Stimulated activated CD4-positive, alpha-beta T cell treated with anti-CD3 and anti-CD28 coated beads, TNF-alpha, amount 100 ng/mL, for 1 hour (primary cell): ENCODE measurements around the gene CYB561.

Experiments used
- DNase-seq, 3 donors: peaks; one replicate each; pipeline ENCODE4 v3.0.0-alpha.2; 2020; ENCODE audit warnings: low read depth in 3 of 3, low spot score in 1 of 3

CYB561 gene

DNA sequence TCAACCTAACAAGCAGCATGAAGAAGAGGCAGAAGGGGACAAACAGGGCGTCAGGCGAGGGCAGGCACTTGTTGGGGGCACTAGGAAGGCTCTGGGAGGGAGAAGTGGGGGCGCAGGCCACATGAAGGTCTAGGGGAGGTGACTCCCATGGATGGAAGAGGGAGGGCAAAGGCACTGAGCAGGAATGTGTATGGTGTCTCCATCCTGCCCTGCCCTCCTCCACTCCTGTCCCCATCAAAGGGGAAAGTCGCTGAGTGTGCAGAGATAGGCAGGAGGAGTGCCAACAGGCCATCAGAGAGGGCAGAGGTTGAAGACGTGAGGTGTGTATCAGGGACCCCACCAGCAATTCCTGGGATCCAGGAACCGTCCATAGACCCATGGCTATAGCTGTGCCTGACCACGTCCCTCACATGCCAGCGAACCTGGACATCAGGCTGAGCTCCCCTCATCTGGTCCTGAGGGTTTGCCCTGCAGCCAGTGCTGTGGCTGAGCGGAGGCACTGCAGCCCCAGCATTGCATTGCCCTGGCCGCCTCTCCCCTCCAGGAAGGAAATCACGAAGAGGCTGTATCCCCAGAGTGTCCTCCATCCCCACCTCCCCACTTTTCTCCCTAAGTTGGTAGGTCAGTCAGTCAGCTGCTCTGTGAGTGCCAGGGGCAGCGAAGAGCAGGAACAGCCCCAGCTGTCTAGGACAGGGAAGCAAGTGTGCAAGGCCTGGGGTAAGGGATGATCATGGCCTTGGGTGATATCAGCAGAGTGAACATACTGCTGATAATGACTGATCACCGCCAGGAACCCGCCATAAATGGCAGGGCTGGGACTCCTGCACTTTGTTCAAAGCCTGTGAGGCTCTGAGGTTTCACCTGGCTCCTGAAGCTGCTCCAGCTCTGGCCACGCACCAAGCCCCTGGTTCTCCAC, 6.2 kb upstream of the CYB561 start:
- no peak for DNase-seq

DNA sequence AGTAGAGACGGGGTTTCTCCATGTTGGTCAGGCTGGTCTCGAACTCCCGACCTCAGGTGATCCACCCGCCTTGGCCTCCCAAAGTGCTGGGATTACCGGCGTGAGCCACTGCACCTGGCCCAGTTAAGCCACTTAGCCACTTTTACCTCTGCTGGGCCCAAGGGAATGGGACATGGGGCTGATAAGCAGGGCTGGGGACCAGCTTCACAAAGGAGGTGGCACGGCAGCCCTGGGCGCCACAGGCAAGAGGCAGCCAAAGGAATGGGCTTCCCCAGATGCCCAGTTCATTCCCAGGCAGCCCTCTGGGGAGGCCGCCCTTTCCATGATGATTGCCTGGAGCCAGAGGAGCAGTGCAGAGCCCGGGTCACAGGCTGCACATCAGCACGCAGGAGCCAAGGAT, 5.0 kb upstream of the CYB561 start:
- DNase-seq, result no peak

DNA sequence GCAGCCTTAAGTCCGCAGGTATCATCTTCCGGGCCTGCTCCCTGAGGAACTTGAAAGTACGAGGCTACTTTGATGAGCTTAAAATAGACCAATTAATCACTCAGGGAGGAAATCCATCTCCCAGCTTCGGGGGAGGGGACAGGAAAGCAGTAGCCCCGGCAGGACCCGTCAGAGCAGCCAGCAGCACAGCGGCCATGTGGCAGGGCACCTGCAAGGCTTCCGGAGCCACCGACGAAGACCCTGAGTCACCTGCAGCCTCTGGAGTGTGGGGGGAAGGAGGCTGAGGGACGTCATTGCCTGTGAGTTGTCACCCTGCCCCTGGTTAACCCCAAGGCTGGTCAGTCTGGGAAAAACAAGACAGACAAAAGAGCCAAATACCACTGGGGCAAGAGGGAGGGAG, 4.4 kb upstream of the CYB561 start:
- no peak for DNase-seq

DNA sequence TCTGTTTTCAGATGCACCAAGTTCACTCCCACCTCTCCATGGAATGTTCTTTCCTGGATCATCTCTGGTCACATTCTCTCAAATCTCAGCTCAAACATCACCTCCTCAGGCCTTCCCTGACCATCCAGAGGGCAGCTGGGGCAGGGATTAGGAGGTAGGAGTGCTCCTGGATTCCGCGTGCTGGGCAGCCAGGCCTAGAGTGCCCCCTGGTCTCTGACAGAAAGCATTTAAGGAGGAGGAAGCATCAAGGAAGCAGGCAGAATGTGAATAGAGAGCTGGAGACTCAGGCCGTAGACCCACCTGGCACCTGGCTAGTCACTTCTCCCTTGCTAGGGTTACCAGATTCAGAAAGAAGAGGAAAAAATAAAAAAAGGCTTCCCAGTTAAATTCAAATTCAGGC, 2.5 kb upstream of the CYB561 start:
- DNase-seq, result no peak

DNA sequence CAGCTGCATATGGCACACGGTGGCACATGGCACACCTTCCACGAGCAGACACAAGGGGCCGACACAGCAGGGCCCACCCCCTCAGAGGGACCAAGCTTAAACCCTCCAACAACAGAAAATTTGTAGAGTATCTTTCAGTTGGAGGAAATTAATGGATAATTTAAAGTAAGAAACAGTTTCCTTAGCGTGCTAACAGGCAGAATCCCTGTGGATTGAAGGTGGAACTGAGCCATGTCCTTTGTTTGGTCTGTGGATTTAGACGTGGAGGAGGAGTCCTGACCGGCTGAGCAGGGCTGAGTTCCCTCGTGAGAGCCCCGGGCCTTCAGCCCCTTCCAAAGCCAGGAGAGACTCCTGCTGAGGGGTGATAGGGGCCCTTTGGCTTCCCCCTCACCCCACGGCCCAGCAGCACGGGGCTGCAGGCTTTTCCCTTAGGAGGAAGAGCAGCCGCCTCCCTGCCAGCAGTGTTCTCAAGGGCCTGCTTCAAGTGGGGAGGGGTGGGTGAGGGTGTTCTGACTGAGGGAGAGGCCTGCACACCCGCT, 1.4 kb upstream of the CYB561 start:
- no peak for DNase-seq

DNA sequence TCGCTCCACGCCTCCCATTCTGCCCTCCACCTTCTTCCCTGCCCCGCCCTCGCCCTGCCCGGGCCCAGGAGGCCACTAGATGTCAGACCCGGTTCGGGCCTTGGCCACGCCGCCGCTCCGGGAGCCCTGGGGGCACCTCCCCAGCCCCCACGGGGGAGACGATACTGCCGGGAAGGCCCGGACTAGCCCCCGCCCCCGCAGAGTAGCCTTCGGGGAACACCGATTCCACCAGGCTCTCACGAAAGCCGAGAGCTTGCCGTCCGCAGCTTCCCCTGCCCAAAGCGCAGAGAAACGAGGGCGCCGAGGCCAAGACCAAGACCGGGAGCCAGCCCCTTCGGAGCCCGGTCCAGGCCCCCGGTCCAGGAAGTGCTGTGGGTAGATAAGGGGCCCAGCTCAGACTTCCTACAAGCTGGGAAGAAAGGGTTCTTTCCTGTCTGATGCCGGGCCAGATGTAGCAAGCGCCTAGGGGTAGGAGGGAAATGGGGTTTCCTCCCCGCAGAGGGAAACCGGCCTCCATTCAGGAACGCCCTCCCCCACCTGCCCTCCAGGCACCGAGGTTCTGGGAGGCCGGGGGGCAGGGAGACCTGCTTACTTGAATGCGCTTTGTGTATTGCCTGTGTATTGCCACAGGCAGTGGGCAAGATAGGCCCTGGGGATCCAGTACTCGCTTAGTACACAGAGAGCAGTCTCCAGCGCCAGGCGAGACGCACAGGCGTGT, 806 bp upstream of the CYB561 start:
- DNase-seq, result peak in 1 of 3 donors; percentile 37

DNA sequence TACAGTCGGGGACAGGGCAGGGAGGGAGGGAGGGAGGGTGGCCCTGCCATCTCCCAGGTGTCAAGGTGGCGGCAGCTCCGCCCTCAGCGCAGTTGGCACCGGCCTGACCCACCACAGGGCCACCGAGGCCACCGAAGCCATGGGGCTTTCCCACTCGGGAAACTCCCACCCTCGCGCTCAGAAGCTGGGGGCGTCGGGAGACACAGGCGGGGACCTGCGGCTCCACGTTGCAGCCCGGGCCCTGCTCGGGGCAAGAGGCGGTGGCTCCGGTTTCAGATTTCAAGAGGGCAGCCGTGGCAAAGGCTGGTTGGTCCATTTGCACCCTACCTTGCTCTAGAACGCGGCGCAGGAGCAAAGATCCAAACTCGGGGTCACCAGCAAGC, 544 bp downstream of the CYB561 start:
- DNase-seq, result peak; percentile 43 to 46 (median 45)

DNA sequence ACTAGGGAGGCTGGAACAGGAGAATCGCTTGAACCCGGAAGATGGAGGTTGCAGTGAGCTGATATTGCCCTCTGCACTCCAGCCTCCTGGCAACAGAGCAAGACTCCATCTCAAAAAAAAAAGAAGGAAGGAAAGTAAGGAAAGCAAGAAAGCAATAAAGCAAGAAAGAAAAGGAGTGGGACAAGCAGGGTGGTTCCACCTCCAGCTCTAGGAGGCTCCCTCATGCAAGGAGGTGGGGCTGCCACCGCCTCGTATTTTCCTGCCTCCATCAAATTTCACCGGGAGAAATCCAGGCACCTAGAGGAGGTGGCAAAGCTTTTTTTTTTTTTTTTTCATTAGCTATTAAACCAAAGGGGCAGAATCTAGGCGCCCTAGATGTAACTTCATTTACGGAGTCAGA, 1.0 kb downstream of the CYB561 start:
- DNase-seq, result no peak

DNA sequence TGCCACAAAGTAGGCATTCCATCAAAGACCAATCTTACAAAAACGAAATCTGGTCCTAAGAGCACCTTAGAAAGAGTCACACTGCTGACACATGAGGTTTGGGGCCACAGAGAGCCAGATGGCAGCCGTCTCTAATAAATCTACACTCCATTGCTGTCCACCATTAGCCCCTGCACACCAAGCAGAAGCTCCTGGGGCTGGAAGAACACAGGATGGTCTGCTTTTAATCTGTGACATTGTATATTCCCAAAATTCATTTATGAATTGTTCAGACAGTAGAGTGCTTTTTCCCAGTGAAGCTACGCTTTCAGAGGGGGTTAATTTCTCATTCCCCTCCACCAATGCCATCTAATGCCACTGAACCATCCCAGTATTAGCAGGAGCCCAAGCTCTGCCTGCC, 1.6 kb downstream of the CYB561 start:
- no peak for DNase-seq

DNA sequence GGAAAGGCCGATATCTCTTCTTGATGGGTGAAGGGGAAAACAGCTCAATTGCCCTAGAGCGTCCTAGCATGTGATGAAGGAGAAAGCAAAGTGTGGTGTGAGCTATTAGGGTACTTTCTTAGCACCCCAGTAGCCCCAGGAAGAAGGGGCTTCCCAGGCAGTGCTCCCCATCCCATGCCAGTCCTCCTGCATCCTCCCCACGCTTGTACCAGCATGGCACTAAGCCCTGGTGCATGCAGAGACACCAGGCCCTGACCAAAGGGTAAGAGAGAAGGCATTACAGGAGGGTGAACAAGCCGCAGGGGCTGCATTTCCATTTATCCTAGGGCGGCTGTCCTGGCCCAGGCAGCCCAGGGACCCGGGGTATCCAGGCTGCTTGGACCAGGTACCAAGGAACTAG, 3.1 kb downstream of the CYB561 start:
- no peak for DNase-seq

DNA sequence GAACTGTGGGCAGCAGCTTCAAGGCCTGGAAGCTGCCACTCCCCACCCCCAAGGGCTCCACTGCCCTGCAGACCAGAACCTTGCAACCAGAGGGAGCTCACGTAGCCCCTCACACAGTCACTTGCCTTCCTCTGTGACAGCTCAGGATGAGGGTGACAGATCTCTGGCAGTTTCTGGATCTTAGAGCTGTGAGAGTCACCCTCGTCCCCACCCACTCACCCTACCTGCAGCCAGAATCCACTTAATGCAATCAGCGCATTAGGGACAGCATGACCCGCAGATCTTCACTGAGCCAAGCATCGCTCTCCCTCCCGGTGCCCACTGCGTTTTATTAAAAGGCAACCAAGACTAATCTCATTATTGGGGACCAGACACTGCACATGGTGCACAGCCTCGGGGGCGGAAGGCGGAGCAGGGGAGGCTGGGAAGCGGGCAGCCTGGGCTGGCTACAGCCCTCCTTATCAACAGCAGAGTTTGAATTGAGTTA, 3.5 kb downstream of the CYB561 start:
- no peak for DNase-seq

DNA sequence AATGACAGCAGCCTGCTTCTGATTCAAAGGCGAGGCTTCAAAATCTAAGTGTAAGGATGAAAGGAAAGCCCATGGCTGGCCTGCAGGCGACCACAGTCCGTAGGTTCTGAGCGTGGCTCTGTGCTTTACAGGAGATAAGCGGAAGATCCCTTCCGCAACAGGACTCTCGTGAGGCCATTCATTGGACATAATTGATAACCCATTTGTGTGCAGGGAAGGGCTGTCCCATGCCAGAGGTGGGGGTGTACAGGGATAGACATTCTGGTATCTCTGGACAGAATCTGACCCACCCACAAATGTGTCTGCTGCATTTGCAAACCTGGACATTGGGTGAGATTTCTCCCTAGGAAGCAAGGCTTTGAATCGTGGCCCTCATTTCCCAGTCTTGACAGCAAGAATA, 4.0 kb downstream of the CYB561 start:
- no peak for DNase-seq

DNA sequence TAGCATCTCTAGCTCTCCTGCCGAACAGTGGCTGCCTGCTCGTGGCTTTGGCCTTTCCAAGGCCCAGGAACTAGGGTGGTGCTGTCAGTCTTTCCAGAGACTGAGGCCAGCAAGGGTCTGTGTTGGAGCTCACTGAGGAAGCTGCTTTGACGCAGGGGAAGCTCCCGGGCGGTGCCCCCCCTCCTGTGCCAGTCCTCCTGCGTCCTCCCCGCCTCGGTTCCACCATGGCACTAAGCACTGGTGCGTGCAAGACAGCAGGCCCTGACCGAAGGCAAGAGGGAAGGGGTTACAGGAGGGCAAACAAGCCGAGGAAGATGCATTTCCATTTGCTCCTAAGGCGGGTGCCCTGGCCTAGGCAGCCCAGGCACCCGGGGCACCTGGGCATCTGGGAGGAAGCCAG, 4.5 kb downstream of the CYB561 start:
- DNase-seq, result no peak

DNA sequence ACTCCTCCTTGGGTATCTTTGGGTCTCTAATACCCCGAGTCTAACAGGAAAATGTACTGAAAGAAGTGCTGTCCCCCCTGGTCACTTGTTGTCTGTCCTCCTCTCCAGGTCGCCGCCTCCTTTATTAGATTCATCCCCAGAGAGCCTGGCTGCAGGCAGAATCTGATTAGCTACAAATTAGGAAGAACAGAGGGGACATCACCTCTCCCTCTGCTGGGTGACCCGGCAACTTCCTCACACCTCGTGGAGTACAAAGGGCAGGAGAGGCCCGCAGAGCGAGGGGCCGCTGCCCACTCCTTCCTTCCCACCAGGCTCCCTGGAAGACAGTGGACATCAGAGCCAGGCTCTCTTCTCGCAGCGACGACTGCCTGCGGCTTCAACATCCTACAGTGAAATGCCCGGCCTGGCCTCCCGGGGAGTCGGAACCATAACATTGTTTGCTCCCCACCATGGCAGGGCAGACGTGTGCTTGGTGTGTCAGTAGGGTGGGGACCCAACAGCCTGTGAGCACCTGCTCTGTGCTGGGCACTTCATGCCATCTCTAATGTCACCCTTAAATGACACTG, 5.3 kb downstream of the CYB561 start:
- no peak for DNase-seq

DNA sequence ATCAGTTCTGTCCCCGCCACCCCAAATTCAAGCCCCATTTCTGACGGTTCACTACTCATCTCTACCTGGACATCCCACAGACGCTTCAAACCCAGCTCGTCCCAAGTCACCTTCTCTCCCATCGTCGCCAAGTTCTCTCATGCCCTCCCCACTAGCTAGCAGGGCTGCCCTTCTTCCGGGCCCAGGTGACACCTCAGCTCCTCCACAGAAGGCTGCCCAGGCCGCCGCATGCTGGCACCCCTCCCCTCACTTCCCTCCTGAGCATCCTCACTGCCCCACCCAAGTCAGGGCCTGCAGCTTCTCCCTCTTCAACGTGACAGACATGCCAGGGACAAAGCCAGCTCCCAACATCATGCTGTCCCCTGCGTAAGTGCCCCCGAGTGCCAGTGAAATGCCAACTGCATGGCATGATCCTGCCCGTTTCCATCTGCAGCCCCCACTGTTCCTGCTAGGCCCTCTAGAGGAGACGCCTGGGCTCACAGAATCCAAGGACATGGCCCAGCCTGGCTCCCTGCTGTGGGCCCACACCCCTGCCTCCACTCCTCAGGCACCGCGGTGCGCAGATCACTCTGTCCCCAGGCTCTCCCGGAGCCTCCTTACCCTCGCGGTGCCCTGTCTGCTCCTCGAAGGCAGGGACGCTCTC, 5.9 kb downstream of the CYB561 start:
- DNase-seq, result no peak

DNA sequence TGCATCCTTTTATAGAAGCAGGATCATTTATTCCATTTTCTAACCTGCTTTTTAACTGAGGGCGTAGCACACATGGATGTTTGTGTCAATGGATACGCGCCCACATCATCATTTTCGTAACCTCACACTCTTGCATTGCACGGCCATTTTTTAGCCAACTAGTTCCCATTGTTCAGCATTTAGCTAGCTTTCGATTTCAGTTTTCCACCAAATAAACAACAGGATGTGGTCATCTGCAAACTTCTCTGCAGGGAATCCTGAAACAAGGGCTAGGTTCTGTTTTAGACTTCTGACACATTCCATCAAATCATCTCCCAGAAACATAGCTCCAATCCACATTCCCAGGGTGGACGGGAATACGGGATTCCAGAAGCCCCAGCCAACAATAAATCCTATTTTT, 6.4 kb downstream of the CYB561 start:
- DNase-seq, result no peak

DNA sequence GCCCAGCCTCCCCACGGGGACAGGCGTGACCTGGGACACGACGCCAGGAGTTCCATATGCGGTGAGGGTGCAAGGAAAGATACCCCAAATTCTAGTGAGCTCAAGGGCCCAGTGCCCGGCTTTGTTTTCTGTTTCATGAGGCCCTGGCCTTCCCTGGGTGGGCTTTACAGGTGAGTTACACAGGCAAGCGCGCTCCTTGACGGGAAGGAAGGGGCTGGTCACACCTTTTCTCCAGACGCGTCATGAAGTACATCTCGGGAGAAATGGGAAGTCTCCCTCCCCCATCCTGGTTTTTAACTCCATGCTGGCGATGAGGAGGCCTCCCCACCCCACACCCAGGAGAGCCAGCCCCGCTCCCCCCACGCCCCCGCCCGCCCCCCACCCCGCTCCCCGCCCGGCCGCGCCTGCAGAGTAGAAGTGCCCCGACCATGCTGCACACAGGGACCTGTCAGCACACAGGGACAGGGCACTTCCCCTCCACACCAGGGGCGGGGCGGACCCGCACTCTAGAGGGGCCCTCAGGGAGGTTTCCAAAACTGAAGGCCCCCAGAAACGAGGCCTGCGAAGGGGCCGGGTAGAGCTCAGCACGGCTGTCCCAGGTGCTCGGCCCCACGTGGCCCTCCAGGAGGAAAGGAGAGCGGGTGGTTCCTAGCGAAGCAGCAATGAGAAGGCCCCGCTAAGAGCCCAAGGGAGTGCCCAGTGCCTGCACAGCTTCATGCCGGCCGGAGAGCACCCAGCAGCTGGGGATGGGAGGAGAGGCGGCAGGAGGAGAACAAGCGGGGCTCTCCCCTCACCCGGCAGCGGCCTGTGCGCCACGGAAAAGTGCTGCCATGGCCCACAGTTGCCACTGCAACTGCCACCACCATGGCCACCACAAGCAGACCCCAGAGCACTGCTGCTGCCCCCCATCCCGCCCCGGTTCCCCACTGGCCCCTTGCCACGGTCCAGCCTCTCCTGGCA, 7.7 kb downstream of the CYB561 start:
- DNase-seq, result no peak

DNA sequence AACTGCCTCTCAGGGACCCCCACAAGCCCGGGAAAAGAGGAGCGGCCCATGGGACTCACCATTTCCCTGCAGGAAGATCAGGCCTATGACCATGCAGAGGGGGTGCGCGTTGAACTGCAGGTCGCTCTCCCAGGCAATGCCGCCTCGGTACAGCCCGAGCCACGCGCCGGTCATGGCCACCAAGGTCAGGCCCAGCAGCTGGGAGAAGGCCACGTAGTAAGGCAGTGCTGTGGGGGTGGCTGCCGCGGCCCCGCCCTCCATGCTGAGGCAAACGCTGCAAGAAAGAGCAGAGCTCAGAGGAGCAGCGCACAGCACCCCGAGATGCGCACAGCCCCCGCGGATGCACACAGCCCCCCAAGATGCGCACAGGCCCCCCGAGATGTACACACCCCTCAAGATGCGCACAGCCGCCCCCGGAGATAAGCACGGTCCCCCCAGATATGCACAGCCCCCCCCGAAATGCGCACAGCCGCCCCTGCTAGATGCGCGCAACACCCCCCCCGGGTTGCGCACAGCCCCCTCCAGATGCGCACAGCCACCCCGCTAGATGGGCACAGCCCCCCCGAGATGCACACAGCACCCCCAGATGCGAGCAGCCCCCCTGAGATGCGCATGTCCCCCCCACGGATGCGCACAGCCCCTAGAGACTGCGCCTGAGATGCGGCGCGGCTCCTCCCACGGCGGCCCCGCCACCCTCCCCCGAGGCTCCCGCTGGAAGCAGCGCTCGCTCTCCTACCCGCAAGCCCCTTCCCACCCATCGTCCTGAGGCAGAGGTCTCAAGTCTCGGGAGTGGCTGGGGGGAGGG, 8.6 kb downstream of the CYB561 start:
- no peak for DNase-seq

DNA sequence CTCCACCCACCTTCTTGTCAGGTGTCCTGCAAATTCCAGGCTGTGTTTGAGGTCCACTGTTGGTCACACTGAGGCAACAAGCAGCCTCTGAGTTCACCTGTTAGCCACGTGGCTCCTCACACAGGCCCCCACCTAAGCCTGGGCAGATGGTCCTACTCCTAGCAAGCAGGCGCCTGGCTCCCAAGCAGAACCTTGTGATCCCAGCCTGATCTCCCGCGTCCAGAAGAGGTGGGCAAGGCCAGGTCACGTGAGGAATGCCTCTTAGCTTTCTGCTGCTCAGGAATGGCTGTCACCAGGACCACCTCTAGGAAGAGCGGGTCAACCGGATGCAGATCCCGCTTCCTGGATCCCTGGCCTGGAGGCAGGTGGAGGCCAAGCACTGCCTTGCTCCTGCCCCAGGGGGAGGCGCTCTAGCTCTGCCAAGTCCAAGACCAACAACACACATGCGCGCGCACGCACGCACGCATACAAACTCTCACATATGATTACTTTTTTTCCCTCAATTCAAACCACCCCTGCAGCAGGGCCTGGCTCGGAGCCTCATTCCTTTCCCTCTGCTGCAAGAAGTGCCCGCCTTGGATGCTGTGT, 9.5 kb downstream of the CYB561 start:
- no peak for DNase-seq
